B cell (primary cell): ENCODE results near the gene TEDC1. TPM values are rescaled to one million over a fixed set of nuclear protein-coding genes. Genes with fewer than 3 reads are reported as not detected.

Experiments used
- ATAC-seq: fragments of 200-7000 bp; cut with Tn5 transposase; one replicate; pipeline ENCODE4 v1.10.0; 2021; ENCODE audit warnings: low read depth, mild to moderate bottlenecking, moderate number of reproducible peaks, moderate library complexity
- CTCF ChIA-PET: fragments of 350-600 bp; sonication (Branson Sonifier 250); formaldehyde crosslinking; loops from one replicate; lab custom pipeline; 2021; ENCODE audit warnings: antibody characterized with exemption, inconsistent platforms; lab: Charles Lee
- POLR2A ChIA-PET: fragments of 350-600 bp; sonication (Branson Sonifier 250); formaldehyde crosslinking; loops from one replicate; lab custom pipeline; 2021; ENCODE audit warnings: antibody characterized with exemption; lab: Charles Lee
- DNase-seq: peaks from one replicate; pipeline ENCODE4 v3.0.0; 2013
- H2AFZ ChIP-seq: 2 replicates; pipeline ENCODE4 v1.6.1; 2012; ENCODE audit warnings: mild to moderate bottlenecking, low read depth, low read length; ENCODE audit not compliant: insufficient read depth, poor library complexity, severe bottlenecking
- H3K27ac ChIP-seq, 2 donors: 1 replicate in 1 of 2; 2 replicates in 1 of 2; pipeline ENCODE4 v1.5.1; 2012 to 2013; ENCODE audit warnings: low read length in 2 of 2, mild to moderate bottlenecking in 2 of 2, moderate library complexity in 1 of 2
- H3K27me3 ChIP-seq, 4 experiments: fragments of 200-600 bp in 1 of 4; sonication (generic) in 1 of 4; replicated peaks in 1 of 4; 1 replicate in 2 of 4; 2 replicates in 2 of 4; pipeline versions ENCODE4 v1.6.1 to v1.7.0; 2013 to 2016; ENCODE audit warnings: low read length in 3 of 4, mild to moderate bottlenecking in 2 of 4, mixed read lengths in 1 of 4, moderate library complexity in 1 of 4; ENCODE audit not compliant: insufficient read depth in 4 of 4, control insufficient read depth in 3 of 4; ENCODE audit errors: control extremely low read depth in 1 of 4
- H3K36me3 ChIP-seq, 2 experiments: replicated peaks in 1 of 2; 1 replicate in 1 of 2; 2 replicates in 1 of 2; pipeline versions ENCODE4 v1.6.1 to v1.7.1; 2013; ENCODE audit warnings: low read length in 1 of 2; ENCODE audit not compliant: insufficient read depth in 2 of 2, control insufficient read depth in 1 of 2; ENCODE audit errors: control extremely low read depth in 1 of 2, extremely low read depth in 1 of 2
- H3K4me1 ChIP-seq, 2 donors: fragments of 200-600 bp in 1 of 2; sonication (generic) in 1 of 2; 1 replicate in 1 of 2; 2 replicates in 1 of 2; pipeline versions ENCODE4 v1.5.1 to v1.6.1; 2013 to 2017; ENCODE audit warnings: low read length in 2 of 2; ENCODE audit not compliant: control insufficient read depth in 2 of 2, insufficient read depth in 2 of 2
- H3K4me2 ChIP-seq: replicated peaks from 2 replicates; pipeline ENCODE3; 2012; ENCODE audit warnings: mild to moderate bottlenecking, low read depth, low read length; ENCODE audit not compliant: poor library complexity, severe bottlenecking
- H3K4me3 ChIP-seq, 5 experiments: fragments of 200-600 bp in 1 of 5; sonication (generic) in 1 of 5; 1 replicate in 3 of 5; 2 replicates in 2 of 5; pipeline versions ENCODE4 v1.5.1 to v1.7.0; 2011 to 2016; ENCODE audit warnings: low read length in 4 of 5, mild to moderate bottlenecking in 4 of 5, low read depth in 2 of 5, control low read depth in 1 of 5, moderate library complexity in 1 of 5; ENCODE audit not compliant: insufficient read depth in 1 of 5; ENCODE audit errors: control extremely low read depth in 1 of 5, extremely low read depth in 1 of 5
- H3K79me2 ChIP-seq: fragments of 200-600 bp; sonication (generic); one replicate; pipeline ENCODE4 v1.6.0; 2016; ENCODE audit warnings: low read length; ENCODE audit not compliant: control insufficient read depth, insufficient read depth
- H3K9ac ChIP-seq: fragments of 200-600 bp; sonication (generic); 2 replicates; pipeline ENCODE4 v1.6.1; 2017; ENCODE audit warnings: mild to moderate bottlenecking, low read length, moderate library complexity
- H3K9me3 ChIP-seq, 3 donors: one replicate each; pipeline versions ENCODE4 v1.6.1 to v1.7.1; 2013; ENCODE audit warnings: low read length in 2 of 3; ENCODE audit not compliant: control insufficient read depth in 2 of 3, insufficient read depth in 1 of 3; ENCODE audit errors: control extremely low read depth in 1 of 3
- H4K20me1 ChIP-seq: 2 replicates; pipeline ENCODE4 v1.6.0; 2012; ENCODE audit warnings: mild to moderate bottlenecking, low read length; ENCODE audit not compliant: insufficient read depth, control insufficient read depth, poor library complexity, severe bottlenecking
- H3K27ac Mint-ChIP-seq: one replicate; pipeline ENCODE4 v1.8.0; 2021; ENCODE audit warnings: mixed read lengths
- H3K27me3 Mint-ChIP-seq: one replicate; pipeline ENCODE4 v1.8.0; 2021; ENCODE audit warnings: mixed read lengths
- H3K4me1 Mint-ChIP-seq: one replicate; pipeline ENCODE4 v1.8.0; 2021; ENCODE audit warnings: mixed read lengths
- H3K4me3 Mint-ChIP-seq: one replicate; pipeline ENCODE4 v1.8.0; 2021; ENCODE audit warnings: mixed read lengths
- H3K9me3 Mint-ChIP-seq: one replicate; pipeline ENCODE4 v1.8.0; 2022; ENCODE audit warnings: mixed read lengths; ENCODE audit not compliant: insufficient read depth
- EZH2 ChIP-seq: IDR thresholded peaks from 2 replicates; pipeline ENCODE4 v1.6.1; 2012; ENCODE audit warnings: borderline replicate concordance, low read depth, mild to moderate bottlenecking, moderate library complexity, low read length; ENCODE audit not compliant: insufficient read depth, poor library complexity, severe bottlenecking
- WGBS: methylation state at CpG from one replicate; pipeline ENCODE4 v1.1.5; 2013; ENCODE audit warnings: missing lambda C conversion rate; ENCODE audit not compliant: insufficient coverage; 5-methylcytosine and 5-hydroxymethylcytosine counted together
- intact Hi-C: fragments of 100-400 bp; cut with micrococcal nuclease; formaldehyde crosslinking; loops from one replicate; pipeline ENCODE4 v1.10.0; 2022
- polyA plus RNA-seq: library from polyadenylated mRNA; depleted of rRNA; stranded (reverse); fragments of >200 nt; gene quantifications from 2 replicates; pipeline ENCODE4 v1.2.3, GENCODE V29; 2012
- total RNA-seq, 2 donors: library from RNA; stranded (reverse); fragments of 120-200 nt in 1 of 2; gene quantifications; 1 replicate in 1 of 2; 2 replicates in 1 of 2; pipeline versions ENCODE4 v1.2.3 to v1.2.4, GENCODE V29; 2013 to 2022
- TF ChIP-seq, protein P1 (sequence below): fragments of 200-600 bp; IDR thresholded peaks from one replicate; pipeline ENCODE4 v1.8.0; 2022; ENCODE audit warnings: antibody characterized with exemption, mild to moderate bottlenecking

The TEDC1 gene
- total and polyA plus RNA-seq, 2 donors (not counting 1 experiment from before 2014, with no cell fraction given): 19.7 to 22.2 TPM

DNA sequence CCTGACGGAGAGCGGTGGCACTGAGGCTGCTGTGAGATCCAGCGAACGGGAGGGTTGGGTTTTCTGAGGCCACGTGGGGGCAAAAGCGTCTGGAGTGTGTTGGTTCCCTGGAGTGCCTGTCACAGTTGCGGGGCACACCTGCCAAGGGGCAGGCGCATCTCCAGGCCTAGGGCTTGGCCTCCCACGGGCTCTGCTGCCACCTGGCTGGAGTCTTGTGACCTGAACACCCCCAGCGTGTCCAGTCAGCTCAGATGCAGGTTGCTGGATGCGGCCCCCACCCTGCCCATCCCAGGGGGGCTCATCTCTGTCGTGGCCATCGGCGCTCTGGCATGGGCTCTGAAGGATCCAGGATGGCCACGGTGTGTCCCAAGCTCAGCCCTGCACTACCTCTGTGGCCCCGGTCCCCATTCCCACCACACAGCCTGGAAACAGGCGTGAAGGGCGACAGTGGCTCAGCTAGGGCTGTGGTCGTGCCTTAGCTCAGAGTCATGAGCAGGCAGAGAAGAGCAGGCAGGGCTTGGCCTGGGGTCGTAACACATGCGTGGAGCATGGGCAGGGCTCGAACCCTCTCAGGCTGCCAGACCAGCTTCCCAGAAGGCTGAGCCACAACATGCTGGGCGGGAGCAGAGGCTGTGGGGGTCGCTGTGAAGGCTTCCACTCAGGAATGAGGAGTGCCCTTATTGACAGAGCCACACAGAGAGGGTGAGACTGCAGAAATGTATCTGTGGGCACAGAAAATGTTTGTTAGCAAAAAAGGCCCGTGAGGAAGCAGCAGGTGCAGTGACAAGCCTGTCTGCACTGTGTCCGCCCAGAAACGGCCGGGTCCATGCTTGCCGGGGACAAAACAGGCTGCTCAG, 40.0 kb upstream of the TEDC1 start:
- Histone ChIP-seq H3K4me3 (no peak overlapping the region), H3K79me2 (peaks cover 29% of the 10 kb centered on the region), H3K9ac (no peak overlapping the region), H3K36me3 (peaks cover 0 to 30% of the 10 kb centered on the region in 2 experiments), H4K20me1 (peaks cover 38% of the 10 kb centered on the region), H3K4me1 (no peaks in the 10 kb centered on the region), H3K27me3 (no peaks in the 10 kb centered on the region), H2AFZ (no peak overlapping the region), H3K4me2 (no peak overlapping the region), H3K9me3 (no peaks in the 10 kb centered on the region), H3K27ac (no peak overlapping the region)
- intact Hi-C loops: no loop called here
- Mint-ChIP-seq H3K27me3 (no peaks in the 10 kb centered on the region), H3K4me1 (no peaks in the 10 kb centered on the region), H3K9me3 (no peaks in the 10 kb centered on the region), H3K4me3 (no peak overlapping the region), H3K27ac (no peak overlapping the region)
- TF ChIP-seq, protein P1, sequence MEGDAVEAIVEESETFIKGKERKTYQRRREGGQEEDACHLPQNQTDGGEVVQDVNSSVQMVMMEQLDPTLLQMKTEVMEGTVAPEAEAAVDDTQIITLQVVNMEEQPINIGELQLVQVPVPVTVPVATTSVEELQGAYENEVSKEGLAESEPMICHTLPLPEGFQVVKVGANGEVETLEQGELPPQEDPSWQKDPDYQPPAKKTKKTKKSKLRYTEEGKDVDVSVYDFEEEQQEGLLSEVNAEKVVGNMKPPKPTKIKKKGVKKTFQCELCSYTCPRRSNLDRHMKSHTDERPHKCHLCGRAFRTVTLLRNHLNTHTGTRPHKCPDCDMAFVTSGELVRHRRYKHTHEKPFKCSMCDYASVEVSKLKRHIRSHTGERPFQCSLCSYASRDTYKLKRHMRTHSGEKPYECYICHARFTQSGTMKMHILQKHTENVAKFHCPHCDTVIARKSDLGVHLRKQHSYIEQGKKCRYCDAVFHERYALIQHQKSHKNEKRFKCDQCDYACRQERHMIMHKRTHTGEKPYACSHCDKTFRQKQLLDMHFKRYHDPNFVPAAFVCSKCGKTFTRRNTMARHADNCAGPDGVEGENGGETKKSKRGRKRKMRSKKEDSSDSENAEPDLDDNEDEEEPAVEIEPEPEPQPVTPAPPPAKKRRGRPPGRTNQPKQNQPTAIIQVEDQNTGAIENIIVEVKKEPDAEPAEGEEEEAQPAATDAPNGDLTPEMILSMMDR: no peak
- TF ChIP-seq EZH2: no peak
- DNase-seq: no peak
- WGBS: 96% methylated on average over 28 of the region's 29 CpGs
- no peak for ATAC-seq
- ChIA-PET POLR2A (no interaction called here), CTCF (interaction anchor here (0.6 to 2.4 kb wide), 2 partner anchors 38 to 79 kb away, joined by 3 to 9 read pairs; no protein-coding TSS in a partner anchor)

DNA sequence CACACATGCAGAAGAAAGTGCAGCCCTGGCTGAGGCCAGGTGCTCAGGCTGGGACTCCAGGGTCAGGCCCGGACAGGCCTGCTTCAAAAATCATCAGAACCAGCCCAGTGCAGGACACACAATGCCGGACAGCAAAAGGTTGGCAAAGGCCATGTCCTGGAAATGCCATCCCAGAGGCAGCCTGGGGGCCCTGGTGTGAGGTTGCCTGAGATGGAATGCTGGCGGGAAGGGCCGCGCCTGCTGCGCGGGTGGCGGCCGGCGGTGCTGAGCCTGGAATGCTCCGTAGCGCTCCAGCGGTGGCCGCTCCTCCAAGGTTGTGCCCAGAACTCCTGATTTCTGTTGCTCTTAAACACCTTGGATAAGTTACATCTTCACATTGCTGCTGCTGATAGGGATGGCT, 38.1 kb upstream of the TEDC1 start:
- POLR2A ChIA-PET: no interaction called here
- no peak overlapping the region for H2AFZ ChIP-seq
- H3K4me1 Mint-ChIP-seq: no peaks in the 10 kb centered on the region

More for the DNA sequence above, 38.1 kb upstream of the TEDC1 start:
- peaks cover 11% of the 10 kb centered on the region for H3K79me2 ChIP-seq
- no peak overlapping the region for H3K4me3 Mint-ChIP-seq
- TF ChIP-seq, protein P1: no peak
- no peak for TF ChIP-seq EZH2
- peaks cover 33% of the 10 kb centered on the region for H4K20me1 ChIP-seq
- H3K27ac ChIP-seq: no peak overlapping the region
- no peaks in the 10 kb centered on the region for H3K4me1 ChIP-seq
- no peaks in the 10 kb centered on the region for H3K9me3 Mint-ChIP-seq
- no peaks in the 10 kb centered on the region for H3K9me3 ChIP-seq
- no peak overlapping the region for H3K4me3 ChIP-seq
- no peaks in the 10 kb centered on the region for H3K27me3 Mint-ChIP-seq
- no peak for ATAC-seq
- intact Hi-C loops: no loop called here
- CTCF ChIA-PET: no interaction called here
- H3K9ac ChIP-seq: no peak overlapping the region
- H3K27me3 ChIP-seq: no peaks in the 10 kb centered on the region
- no peak overlapping the region for H3K27ac Mint-ChIP-seq
- WGBS: 86% methylated on average over 13 of the region's 14 CpGs
- peaks cover 0 to 42% of the 10 kb centered on the region in 2 experiments for H3K36me3 ChIP-seq
- DNase-seq: no peak
- no peak overlapping the region for H3K4me2 ChIP-seq
